Transverse colon (tissue), 4 donors: ENCODE data around the gene UBAC2. TPM values are rescaled to one million over a fixed set of nuclear protein-coding genes. Genes with fewer than 3 reads are reported as not detected.
A peak's percentile ranks its signal among the peaks of the same experiment; 100 is the strongest.

ENCODE experiments used
- DNase-seq: peaks from one replicate; pipeline ENCODE4 v3.0.0-alpha.2; 2019
- H3K27ac ChIP-seq, 4 donors: fragments of 200-600 bp; sonication (generic); 2 replicates each; pipeline ENCODE4 v1.5.1; 2016 to 2018; ENCODE audit warnings: inconsistent platforms in 4 of 4
- H3K27me3 ChIP-seq: fragments of 200-600 bp; sonication (generic); 2 replicates; pipeline ENCODE4 v1.5.1; 2017; ENCODE audit warnings: inconsistent platforms
- H3K36me3 ChIP-seq, 4 donors: fragments of 200-600 bp; sonication (generic); 2 replicates each; pipeline ENCODE4 v1.5.1; 2017 to 2019; ENCODE audit warnings: inconsistent platforms in 4 of 4
- H3K4me1 ChIP-seq, 4 donors: fragments of 200-600 bp; sonication (generic); 2 replicates each; pipeline ENCODE4 v1.5.1; 2017 to 2020; ENCODE audit warnings: inconsistent platforms in 4 of 4
- H3K4me3 ChIP-seq, 4 donors: fragments of 200-600 bp; sonication (generic); 1 replicate in 1 of 4; 2 replicates in 3 of 4; pipeline versions ENCODE4 v1.5.1 to v1.6.1; 2017 to 2019; ENCODE audit warnings: inconsistent platforms in 4 of 4
- H3K9me3 ChIP-seq, 2 donors: fragments of 200-600 bp; sonication (generic); 2 replicates each; pipeline ENCODE4 v1.5.1; 2017 to 2019; ENCODE audit warnings: inconsistent platforms in 2 of 2
- CTCF ChIP-seq, 5 experiments: fragments of 200-600 bp in 3 of 5; fragments of 450-650 bp in 2 of 5; sonication (generic) in 3 of 5; IDR thresholded peaks; 1 replicate in 2 of 5; 2 replicates in 3 of 5; pipeline ENCODE4 v1.5.1; 2016 to 2017; ENCODE audit warnings: antibody characterized with exemption in 5 of 5, inconsistent platforms in 3 of 5, mild to moderate bottlenecking in 2 of 5, moderate library complexity in 1 of 5
- EP300 ChIP-seq: sonication (generic); formaldehyde crosslinking; IDR thresholded peaks from one replicate; pipeline ENCODE4 v1.6.1; 2017; ENCODE audit warnings: antibody characterized with exemption, low read depth
- POLR2A ChIP-seq: fragments of 450-650 bp; IDR thresholded peaks from one replicate; pipeline ENCODE4 v1.6.1; 2016; ENCODE audit warnings: antibody characterized with exemption, mild to moderate bottlenecking, moderate library complexity
- POLR2AphosphoS5 ChIP-seq, 3 donors: sonication (generic); formaldehyde crosslinking; IDR thresholded peaks; one replicate each; pipeline ENCODE4 v1.6.1; 2016; ENCODE audit warnings: antibody characterized with exemption in 3 of 3
- WGBS, 2 donors: methylation state at CpG; one replicate each; pipeline ENCODE4 v1.1.5; 2018; ENCODE audit warnings: low coverage in 1 of 2; 5-methylcytosine and 5-hydroxymethylcytosine counted together
- in situ Hi-C, 4 donors: fragments of 200-750 bp; cut with MboI; loops; one replicate each; pipeline versions ENCODE4 v1.15.0 to v1.15.1; 2017; ENCODE audit warnings: low sequenced_read_pairs in 3 of 4, low pct_ligation_motif_present in 1 of 4, low pct_unique_long_range_greater_than_20kb in 1 of 4
- intact Hi-C: fragments of 100-400 bp; cut with DNase I; formaldehyde crosslinking; loops from one replicate; pipeline ENCODE4 v1.15.1; 2023; ENCODE audit warnings: low total_unique reads
- total RNA-seq, 4 donors: library from RNA; depleted of rRNA; stranded (reverse); fragments of >200 nt; gene quantifications; one replicate each; pipeline ENCODE4 v1.1.0, GENCODE V29; 2016

The UBAC2 gene
- total RNA-seq, 4 donors from 2014 or later: 34.4 to 77.3 (median 66.5) TPM

- 61 to 92% methylated on average over 5 of the region's 5 CpGs for WGBS, 2 donors
- in situ Hi-C loops: no loop called here
- H3K27ac ChIP-seq: peak overlapping the region; percentile 36 to 76 (median 62)
- H3K4me1 ChIP-seq: peaks cover 3 to 22% (median 9%) of the 10 kb centered on the region in 4 donors
- intact Hi-C loops: no loop called here
- H3K36me3 ChIP-seq: no peaks in the 10 kb centered on the region
- DNase-seq: no peak
- TF ChIP-seq POLR2AphosphoS5 (IDR thresholded peaks at IDR 0.05) (no peak), EP300 (no peak), CTCF (IDR thresholded peaks at IDR 0.05) (no peak), POLR2A (no peak)
- no peaks in the 10 kb centered on the region for H3K27me3 ChIP-seq
- peak overlapping the region in 2 of 4 donors; percentile 7 to 42 for H3K4me3 ChIP-seq
- H3K9me3 ChIP-seq: no peaks in the 10 kb centered on the region
Observed at GRCh38 chr13:99305158-99305557, 104.5 kb downstream of the UBAC2 start.

GRCh38 chr13:99305566-99305965, 104.9 kb downstream of the UBAC2 start:
- 73 to 79% methylated on average over 3 to 8 of the region's 8 CpGs for WGBS, 2 donors
- Histone ChIP-seq H3K27ac (peak overlapping the region; percentile 36 to 76 (median 62)), H3K36me3 (no peaks in the 10 kb centered on the region), H3K4me3 (peak overlapping the region in 3 of 4 donors; percentile 19 to 42 (median 23)), H3K27me3 (no peaks in the 10 kb centered on the region), H3K4me1 (peaks cover 7 to 26% (median 12%) of the 10 kb centered on the region in 4 donors), H3K9me3 (no peaks in the 10 kb centered on the region)
- TF ChIP-seq POLR2AphosphoS5 (IDR thresholded peaks at IDR 0.05) (no peak), CTCF (IDR thresholded peaks at IDR 0.05) (no peak), EP300 (no peak), POLR2A (no peak)
- intact Hi-C loops (no loop called here), in situ Hi-C loops (no loop called here)
- DNase-seq: no peak

GRCh38 chr13:99307247-99307646, 106.6 kb downstream of the UBAC2 start, which contains the start of gene GPR183:
GPR183 (minus strand) TSS chr13:99307399; CDS start chr13:99296145, 11,254 bp downstream.
- intact Hi-C loops (no loop called here), in situ Hi-C loops (no loop called here)
- H3K27me3 ChIP-seq: no peaks in the 10 kb centered on the region
- H3K9me3 ChIP-seq: no peaks in the 10 kb centered on the region
- H3K36me3 ChIP-seq: no peaks in the 10 kb centered on the region
- no peak for DNase-seq
- H3K4me1 ChIP-seq: peaks cover 7 to 27% (median 15%) of the 10 kb centered on the region in 4 donors
- TF ChIP-seq POLR2A (peak; percentile 84), POLR2AphosphoS5 (IDR thresholded peaks at IDR 0.05) (peak; percentile 76 to 88 (median 83)), EP300 (no peak)
- H3K27ac ChIP-seq: peak within 1 kb of the TSS; percentile 36 to 76 (median 66)
- H3K4me3 ChIP-seq: peak within 1 kb of the TSS in 3 of 4 donors; percentile 19 to 42 (median 23)
- 35 to 39% methylated on average over 4 of the region's 4 CpGs for WGBS, 2 donors

GRCh38 chr13:99307648-99308339, 107.1 kb downstream of the UBAC2 start:
- Histone ChIP-seq H3K4me3 (no peak overlapping the region), H3K36me3 (no peaks in the 10 kb centered on the region), H3K27me3 (no peaks in the 10 kb centered on the region), H3K27ac (peak overlapping the region; percentile 36 to 76 (median 66)), H3K4me1 (peaks cover 7 to 27% (median 15%) of the 10 kb centered on the region in 4 donors), H3K9me3 (no peaks in the 10 kb centered on the region)
- WGBS, 2 donors: 47% methylated on average over 6 of the region's 6 CpGs; no CpG with 5 or more reads in 1 of the 2 donors
- no peak for TF ChIP-seq CTCF (IDR thresholded peaks at IDR 0.05)
- peak in 1 of 3 donors; percentile 6 for TF ChIP-seq POLR2AphosphoS5 (IDR thresholded peaks at IDR 0.05)
- peak; percentile 41 for DNase-seq
- in situ Hi-C loops (no loop called here), intact Hi-C loops (no loop called here)
